Measurements from ENCODE around the gene PCNT.
A peak's percentile ranks its signal among the peaks of the same experiment; 100 is the strongest.

The PCNT gene, protein sequence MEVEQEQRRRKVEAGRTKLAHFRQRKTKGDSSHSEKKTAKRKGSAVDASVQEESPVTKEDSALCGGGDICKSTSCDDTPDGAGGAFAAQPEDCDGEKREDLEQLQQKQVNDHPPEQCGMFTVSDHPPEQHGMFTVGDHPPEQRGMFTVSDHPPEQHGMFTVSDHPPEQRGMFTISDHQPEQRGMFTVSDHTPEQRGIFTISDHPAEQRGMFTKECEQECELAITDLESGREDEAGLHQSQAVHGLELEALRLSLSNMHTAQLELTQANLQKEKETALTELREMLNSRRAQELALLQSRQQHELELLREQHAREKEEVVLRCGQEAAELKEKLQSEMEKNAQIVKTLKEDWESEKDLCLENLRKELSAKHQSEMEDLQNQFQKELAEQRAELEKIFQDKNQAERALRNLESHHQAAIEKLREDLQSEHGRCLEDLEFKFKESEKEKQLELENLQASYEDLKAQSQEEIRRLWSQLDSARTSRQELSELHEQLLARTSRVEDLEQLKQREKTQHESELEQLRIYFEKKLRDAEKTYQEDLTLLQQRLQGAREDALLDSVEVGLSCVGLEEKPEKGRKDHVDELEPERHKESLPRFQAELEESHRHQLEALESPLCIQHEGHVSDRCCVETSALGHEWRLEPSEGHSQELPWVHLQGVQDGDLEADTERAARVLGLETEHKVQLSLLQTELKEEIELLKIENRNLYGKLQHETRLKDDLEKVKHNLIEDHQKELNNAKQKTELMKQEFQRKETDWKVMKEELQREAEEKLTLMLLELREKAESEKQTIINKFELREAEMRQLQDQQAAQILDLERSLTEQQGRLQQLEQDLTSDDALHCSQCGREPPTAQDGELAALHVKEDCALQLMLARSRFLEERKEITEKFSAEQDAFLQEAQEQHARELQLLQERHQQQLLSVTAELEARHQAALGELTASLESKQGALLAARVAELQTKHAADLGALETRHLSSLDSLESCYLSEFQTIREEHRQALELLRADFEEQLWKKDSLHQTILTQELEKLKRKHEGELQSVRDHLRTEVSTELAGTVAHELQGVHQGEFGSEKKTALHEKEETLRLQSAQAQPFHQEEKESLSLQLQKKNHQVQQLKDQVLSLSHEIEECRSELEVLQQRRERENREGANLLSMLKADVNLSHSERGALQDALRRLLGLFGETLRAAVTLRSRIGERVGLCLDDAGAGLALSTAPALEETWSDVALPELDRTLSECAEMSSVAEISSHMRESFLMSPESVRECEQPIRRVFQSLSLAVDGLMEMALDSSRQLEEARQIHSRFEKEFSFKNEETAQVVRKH (N-terminal part only)

DNA sequence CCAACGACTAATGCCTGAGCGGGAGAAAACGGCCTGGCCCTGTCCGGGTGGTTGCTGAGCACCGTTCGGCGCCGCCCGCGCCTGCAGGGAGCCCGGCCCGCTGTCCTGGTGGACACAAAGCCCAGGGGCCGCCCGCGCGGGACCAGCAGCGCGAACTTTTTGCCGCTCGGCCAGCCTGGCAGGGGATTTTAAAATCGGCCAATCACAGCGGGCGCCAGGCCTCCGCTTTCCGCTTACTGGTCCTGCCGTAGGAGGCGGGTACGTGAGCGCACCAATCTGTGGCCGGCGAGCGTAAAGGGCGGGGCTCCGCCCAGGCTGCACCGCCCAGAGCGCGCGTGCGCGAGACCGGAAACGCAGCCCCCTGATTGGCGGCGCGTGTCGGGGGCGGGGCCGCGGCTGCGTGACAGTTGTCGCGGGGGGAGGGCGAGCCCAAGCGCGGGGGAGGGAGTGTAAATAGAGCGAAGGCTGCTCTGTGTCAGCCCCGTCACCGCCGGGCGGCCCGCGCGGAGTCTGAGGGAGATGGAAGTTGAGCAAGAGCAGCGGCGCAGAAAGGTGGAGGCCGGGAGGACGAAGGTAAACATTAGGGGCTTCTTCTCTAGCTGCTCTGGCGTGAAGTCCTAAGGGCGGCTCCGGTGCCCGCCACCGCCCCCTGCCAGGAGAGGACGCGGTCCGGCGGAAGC lies at the start of gene PCNT, which contains the start of gene C21orf58:
Gene PCNT, plus strand, starts transcription at position 447 of the 680 bp plus-strand sequence. Its CDS starts 73 bp downstream, at position 520.
Gene C21orf58, minus strand, starts transcription at position 161 of the 680 bp plus-strand sequence. CDS start 1,132 bp downstream, outside the sequence.
- peak; percentile 97 for DNase-seq (ENCODE audit: low spot score)

DNA sequence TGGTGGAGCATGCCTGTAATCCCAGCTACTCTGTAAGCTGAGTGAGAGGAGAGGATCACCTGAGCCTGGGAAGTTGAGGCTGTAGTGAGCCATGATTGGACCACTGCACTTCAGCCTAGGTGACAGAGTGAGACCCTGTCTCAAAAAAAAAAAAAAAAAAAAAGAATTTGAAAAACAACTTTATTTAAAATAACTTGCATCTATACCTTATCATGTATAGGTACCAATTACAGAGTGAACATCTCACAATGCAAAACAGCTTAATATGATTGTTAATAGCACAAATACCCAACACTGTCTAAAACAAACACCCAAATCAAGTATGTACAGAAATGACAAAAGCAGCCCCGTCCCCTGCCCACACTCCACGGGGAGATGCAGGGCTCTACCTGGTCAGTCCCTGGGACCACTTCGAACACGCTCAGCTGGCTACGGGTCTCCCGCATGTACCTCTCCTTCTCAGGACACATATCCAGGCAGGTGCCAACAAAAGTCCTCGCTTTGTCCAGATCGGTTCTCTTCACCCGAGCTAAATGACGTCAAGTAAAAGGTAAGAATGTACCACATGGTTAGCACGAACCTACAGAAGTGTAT lies 49.1 kb upstream of the PCNT start:
- no peak for DNase-seq (ENCODE audit: low spot score)

DNA sequence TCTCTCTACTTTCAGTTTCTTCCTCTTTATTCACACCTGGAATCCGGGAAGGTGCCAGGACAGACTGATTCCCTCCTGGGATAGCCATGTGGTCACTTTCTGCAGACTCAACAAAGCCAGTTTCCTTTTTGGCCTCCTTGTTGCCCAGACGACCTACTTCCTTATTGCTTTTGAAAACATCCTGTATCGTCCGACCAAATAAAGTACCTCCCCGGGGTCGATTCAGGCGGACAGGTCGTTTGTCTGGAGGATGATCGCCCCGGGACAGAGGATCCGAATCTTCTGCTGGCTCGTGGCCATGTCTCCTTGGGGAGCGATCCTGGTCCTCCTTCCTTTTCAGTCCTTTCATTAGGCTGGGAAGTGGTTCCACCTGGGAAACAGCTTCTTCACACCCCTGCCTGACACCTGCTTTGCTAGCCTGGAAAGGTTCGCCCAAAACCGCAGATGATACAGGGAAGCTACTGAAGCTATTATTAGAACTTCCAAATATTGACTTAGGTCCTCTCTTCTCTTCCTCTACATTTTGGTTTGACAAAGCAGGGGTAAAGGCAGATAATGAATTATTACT lies 39.8 kb upstream of the PCNT start:
- no peak for DNase-seq (ENCODE audit: low spot score)

DNA sequence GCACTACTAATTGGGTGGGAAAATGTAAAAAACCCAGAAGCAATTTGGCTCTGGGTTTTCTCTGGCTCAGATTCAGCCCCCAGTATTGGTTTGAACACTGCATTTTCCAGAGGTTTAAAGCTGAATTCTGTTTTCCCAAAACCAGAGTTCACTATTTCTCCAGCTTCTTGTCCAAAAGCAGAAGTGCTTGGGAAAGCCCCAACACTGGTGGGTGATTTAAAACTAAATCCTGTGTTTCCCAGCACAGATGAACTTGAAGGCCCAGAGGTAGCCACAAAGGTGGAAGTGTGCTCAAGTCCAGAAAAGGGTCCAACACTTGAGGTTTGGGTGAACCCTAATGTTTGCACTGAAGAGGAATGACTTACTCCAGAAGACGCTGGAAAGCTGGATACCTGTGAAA lies 39.2 kb upstream of the PCNT start:
- no peak for DNase-seq (ENCODE audit: low spot score)

DNA sequence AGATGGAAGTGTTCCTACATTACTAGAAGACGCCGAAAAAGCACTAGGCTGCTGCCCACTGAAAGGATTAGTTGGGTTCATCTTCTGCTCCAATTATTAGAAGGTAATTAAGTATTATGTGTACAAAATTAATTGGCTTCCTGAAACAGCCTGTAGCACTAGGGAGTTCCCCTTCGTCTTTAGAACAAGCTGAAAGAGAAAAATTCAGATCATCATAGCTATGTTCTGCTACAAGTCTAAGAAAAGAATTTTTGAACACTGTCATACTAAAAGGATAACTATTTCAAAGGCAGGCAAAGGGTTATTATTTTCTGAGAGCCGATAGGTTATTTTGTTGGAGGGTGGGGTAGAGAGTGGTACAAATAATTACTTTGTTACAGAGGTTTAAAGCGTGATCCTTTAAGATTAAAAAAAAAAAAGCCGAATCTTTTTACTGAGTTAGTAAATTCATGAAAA lies 38.7 kb upstream of the PCNT start, which contains the start of gene MCM3AP:
Gene MCM3AP, minus strand, starts transcription at position 406 of the 456 bp plus-strand sequence. Its CDS starts 325 bp downstream, at position 81.
- DNase-seq (ENCODE audit: low spot score), result no peak

DNA sequence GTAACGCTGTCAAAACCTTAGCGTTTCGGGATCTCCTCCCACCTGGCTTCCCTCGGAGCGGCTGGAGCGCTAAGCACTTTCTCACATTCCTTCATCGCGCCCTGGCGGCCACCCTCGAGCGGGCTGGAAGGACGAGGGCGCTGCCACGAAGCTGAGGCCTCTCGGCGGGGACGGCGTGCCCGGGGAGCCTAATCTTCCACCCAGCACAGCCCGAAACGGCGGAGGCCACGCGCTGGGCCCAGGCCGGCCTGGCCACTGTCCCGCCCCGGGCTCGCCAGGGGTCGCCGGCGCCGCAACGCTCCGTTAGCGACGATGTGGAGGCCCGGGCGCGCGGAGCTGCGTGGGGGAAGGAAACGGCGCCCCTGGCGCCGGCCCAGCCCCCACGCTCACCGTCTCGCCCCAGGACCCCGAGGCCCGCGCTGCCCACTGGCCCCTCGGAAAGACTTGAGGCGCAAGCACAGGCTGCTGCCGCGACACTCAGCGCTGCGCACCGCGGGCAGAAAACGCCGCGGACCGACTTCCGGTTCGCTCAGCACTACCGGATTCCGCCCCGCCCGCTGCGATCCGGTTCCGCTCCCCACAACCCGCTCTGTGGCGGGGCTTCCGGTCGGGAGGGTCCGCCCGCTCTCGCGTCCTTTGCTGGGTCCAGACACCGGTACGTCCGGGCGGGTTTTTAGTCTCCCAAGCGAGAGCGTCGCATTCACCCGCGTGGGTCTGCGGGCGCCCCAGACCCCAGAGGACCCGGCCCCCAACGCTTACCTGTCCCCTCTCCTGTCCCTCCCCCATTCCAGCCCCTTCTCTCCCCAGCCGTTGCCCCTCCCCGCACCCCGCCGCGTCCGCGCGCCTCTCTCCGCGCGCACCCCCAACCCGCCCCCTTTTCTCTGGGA lies 38.0 kb upstream of the PCNT start, which contains the start of gene YBEY:
Gene YBEY, plus strand, starts transcription at position 582 of the 887 bp plus-strand sequence. CDS start 572 bp downstream, outside the sequence.
- peak; percentile 95 for DNase-seq (ENCODE audit: low spot score)

DNA sequence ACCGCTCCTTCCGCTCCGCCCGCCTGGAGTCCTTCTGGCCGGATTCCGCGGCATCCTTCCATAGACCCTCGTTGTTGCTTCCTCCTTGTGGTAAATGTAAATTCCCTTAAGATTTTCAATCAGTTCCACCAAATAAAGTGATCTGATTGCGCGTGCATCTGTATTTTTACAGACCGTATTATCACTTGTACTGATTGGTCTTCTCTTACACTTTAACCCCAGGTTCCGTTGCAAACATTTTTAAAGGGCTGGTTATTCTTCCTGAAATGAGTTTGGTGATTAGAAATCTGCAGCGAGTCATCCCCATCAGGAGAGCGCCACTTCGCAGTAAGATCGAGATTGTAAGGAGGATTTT lies 37.3 kb upstream of the PCNT start:
- DNase-seq (ENCODE audit: low spot score), result no peak

DNA sequence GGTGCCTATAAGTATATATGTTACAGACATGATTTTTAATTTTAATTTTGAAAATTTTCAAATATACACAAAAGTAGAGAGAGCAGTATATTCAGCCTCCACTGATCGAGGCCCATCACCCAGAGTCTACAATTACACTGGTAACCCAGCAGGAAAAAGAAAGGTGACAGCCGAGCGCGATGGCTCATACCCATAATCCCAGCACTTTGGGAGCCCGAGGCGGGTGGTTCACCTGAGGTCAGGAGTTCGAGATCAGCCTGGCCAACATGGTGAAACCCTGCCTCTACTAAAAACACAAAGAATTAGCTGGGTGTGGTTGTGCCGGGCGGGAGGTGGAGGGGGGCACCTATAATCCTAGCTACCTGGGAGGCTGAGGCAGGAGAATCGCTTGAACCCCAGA lies 36.4 kb upstream of the PCNT start:
- no peak for DNase-seq (ENCODE audit: low spot score)

DNA sequence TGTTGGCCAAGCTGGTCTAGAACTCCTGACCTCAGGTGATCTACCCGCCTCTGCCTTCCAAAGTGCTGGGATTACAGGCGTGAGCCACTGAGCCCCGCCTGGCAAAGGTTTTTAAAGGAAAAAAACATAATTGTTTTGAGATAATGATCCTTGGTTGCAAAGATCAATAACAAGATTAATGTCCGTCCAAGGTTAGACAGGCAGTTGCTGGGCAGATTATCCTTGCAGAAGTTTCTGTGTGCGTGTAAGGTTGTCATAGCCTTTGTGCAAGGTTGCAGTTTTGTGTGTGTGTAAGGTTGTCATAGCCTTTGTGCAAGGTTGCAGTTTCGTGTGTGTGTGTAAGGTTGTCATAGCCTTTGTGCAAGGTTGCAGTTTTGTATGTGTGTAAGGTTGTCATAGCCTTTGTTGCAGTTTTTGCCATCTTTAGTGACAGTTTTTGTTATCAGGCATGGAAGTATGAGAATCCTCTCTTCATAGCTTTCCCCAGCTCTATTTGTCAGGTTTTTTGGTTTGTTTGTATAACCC lies 34.2 kb upstream of the PCNT start:
- no peak for DNase-seq (ENCODE audit: low spot score)

DNA sequence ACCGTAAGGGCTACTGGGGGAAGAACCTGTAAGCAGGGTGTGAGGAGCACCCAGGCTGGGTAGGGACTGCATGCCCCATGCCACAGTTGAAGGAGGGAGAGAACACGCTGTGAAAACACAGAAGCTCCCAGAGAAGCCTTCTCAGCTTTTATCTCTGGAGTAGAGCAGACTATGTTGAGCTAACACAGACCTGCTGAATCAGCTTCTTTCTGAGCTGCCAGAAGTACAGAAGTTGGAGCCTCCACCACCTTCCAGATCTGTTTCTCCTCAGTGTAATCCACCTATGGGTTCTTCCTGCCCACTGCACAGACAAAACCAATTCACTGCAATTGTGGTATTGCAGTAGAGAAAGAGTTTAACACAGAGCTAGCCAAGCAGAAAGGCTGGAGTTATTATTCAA lies 32.4 kb upstream of the PCNT start:
- no peak for DNase-seq (ENCODE audit: low spot score)

DNA sequence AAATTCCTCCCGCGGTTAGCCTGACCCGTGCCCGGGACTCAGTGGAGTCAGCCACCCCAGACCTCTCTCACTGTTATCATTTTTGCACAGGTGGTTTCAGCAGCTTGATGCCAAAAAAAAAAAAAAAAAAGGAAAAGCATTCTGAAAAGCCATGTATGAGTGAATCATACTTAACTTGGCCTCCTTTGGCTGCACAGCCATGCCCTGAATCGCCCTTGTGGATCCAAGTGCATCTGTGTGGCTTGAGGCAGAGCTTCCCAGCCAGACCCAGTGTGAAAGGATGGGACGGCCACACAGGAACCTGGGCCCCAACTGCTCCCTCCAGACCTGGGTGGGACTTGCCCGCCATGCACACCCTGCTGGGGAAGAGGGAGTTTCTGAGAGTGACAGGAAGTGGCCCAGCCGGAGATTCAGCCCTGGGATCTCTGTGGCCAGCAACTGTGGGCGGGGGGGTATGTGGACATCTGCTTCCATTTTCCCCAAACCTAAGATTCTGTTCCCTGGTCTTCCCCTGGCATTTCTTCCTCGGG lies 29.2 kb upstream of the PCNT start:
- DNase-seq (ENCODE audit: low spot score), result no peak

DNA sequence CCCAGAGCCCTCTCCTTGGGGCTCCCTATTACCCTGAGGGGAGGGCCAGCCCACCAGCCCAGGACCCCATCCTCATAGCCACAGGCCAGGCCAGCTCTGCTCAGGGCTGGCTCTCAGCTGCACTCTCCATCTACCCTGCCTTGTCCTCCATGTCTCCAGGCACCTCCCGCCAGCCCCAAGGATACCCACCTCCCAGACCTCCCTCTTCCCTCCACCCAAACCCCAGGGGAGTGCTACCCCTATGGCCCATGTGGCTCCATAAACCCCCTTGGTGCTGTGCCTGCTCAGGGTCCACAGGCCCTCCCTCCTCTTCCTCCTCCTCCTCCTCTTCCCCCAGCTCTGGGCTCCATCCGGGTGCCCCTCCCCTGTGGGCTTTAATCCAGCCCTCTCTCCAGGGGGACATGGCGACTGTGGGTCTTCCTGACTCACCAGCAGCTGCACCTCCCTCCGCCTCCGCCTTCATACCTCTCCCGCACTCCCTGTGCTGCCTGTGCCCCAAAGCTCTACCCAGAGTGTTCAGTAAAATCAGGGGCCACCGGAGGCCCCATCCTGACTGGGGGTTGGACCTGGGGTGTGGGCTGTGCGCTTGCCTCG lies 28.7 kb upstream of the PCNT start:
- DNase-seq (ENCODE audit: low spot score), result no peak

DNA sequence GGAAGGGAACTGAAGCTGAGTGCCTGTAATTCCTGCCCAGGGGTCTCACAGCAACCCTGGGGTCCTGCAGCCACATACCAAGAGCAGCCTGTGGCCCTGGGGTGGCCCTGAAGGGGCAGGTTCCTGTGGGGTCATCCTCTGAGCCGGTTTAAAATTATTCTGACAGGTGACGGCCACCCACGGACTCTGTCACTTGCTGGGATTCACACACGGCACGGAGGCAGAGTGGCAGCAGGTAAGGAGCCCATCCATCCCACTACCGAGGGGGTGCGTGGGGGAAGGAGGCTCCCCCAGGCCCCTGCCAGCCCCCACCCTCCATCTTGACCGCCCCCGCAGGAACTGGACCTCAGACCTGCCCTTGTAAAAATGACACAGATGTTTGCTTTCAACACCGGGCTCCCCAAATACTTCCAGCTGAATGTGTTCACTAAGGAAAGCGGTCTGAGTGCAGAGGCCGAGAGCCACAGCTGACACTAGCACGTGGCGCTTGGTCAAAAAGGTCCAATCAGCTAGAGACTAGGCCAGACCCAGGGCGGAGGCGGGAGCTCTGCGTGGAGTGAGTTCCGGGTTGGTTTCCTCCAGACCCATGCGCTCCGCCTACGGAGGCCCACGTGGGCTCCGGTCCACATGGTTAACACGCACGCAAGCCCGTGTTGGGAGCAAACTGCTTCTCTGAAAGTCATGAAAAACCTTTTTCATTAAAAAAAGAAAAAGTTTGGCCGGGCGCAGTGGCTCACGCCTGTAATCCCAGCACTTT lies 27.8 kb upstream of the PCNT start:
- DNase-seq (ENCODE audit: low spot score), result peak; percentile 83

DNA sequence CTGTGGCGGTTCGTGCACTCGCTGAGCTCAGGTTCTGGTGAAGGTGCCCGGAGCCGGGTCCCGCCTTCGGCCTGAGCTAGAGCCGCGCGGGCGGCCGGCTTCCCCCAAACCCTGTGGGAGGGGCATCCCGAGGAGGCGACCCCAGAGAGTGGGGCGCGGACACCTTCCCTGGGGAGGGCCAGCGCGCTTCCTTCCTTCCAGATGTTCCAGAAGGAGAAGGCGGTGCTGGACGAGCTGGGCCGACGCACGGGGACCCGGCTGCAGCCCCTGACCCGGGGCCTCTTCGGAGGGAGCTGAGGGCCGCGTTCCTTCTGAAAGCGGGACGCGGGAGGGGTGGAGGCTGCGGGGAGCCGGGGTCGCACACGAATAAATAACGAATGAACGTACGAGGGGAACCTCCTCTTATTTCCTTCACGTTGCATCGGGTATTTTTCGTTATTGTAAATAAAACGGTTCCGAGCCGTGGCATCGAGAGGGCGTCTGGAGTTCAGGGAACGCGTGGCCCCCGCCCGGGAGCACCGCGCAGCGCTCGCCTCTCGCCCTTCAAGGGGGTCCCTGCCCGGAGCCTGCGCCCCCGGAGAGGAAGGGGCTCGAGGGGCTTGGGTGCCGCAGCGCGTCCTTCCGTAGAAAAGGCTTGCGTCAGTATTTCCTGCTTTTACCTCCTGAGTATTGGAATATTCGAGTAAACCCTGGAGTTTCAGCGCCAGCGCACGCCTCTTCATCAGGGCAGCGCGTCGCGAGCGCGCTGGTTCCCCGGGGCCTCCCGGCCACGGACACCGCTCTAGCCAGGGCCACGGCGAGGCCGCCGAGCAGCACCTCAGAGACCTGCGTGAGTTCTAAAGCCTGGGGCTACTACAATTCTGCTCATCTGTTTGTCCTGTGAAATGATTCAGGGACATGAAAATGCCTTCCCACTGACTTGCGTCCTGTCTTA lies 26.4 kb upstream of the PCNT start:
- peak; percentile 75 for DNase-seq (ENCODE audit: low spot score)

DNA sequence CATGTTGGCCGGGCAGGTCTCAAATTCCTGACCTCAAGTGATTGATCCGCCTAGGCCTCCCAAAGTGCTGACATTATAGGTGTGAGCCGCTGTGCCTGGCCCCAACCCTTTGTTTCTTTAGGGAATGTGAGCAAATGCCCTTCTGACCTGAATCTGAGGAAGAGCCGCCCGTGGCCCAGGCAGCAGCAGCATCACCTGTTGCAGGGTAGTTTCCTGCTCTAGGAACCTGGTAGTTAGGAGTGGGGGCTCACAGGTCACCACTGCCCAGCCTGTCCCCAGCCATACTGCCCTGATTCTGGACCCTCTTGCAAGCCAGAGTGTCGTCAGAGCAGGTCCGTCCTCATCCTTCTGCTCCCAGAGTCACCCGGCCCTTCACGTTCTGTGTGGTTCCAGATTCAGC lies 24.8 kb upstream of the PCNT start:
- DNase-seq (ENCODE audit: low spot score), result no peak

DNA sequence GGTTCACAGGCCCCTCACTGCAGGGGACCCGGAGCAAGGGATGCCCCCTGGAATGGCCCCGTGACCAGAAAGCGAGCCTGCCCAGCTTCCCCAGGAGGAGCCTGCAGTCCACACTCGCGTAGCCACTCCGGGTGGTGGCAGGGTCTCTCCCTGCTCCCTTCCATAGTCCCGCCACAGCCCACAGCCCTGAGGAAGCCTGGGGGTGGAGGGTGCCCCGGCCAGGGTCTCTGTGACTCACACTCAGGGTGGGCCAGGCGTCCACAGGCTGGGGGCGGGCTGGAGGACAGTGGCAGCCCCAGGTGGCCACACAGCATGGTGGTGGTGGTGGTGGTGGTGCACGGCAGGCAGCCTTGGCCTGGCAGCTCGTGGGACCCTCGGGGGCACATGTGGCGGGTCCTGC lies 22.2 kb upstream of the PCNT start:
- DNase-seq (ENCODE audit: low spot score), result no peak
